GM12878 (cell line): ENCODE measurements around the gene SFT2D2. TPM values are rescaled to one million over a fixed set of nuclear protein-coding genes. Genes with fewer than 3 reads are reported as not detected.

Experiments
- CBX3 ChIP-seq: fragments of 200-600 bp; sonication (generic); IDR thresholded peaks from 2 replicates; pipeline ENCODE4 v1.6.1; 2016; ENCODE audit warnings: low read depth, borderline replicate concordance
- CHD1 ChIP-seq: IDR thresholded peaks from 2 replicates; pipeline ENCODE4 v1.6.1; 2012; ENCODE audit warnings: low read depth, low read length, improper control_type of control experiment
- CREB1 ChIP-seq: IDR thresholded peaks from 2 replicates; pipeline ENCODE4 v1.6.1; 2012; ENCODE audit warnings: low read depth, mild to moderate bottlenecking, inconsistent platforms
- ETV6 ChIP-seq, 2 experiments: fragments of 450-650 bp in 1 of 2; IDR thresholded peaks in 1 of 2; conservative IDR thresholded peaks in 1 of 2; 2 replicates each; pipeline ENCODE4 v1.6.1; 2014; ENCODE audit warnings: antibody characterized with exemption in 1 of 2, borderline replicate concordance in 1 of 2, low read depth in 1 of 2, mild to moderate bottlenecking in 1 of 2, moderate library complexity in 1 of 2
- GATAD2B ChIP-seq: fragments of 450-650 bp; conservative IDR thresholded peaks from 2 replicates; pipeline ENCODE4 v1.6.1; 2017; ENCODE audit warnings: low read depth, mild to moderate bottlenecking, moderate library complexity
- HDAC6 ChIP-seq: fragments of 200-600 bp; sonication (generic); IDR thresholded peaks from one replicate; pipeline ENCODE4 v1.8.0; 2017; ENCODE audit warnings: antibody characterized with exemption; ENCODE audit not compliant: unreplicated experiment
- MAX ChIP-seq: IDR thresholded peaks from 2 replicates; pipeline ENCODE4 v1.6.1; 2012; ENCODE audit warnings: low read depth, low read length, improper control_type of control experiment
- MTA2 ChIP-seq: fragments of 450-650 bp; IDR thresholded peaks from 2 replicates; pipeline ENCODE4 v1.6.1; 2016; ENCODE audit warnings: low read depth, mild to moderate bottlenecking, moderate library complexity
- NKRF ChIP-seq: fragments of 450-650 bp; conservative IDR thresholded peaks from 2 replicates; pipeline ENCODE4 v1.6.1; 2017; ENCODE audit warnings: mild to moderate bottlenecking, moderate library complexity
- POLR2AphosphoS5 ChIP-seq: IDR thresholded peaks from 2 replicates; pipeline ENCODE4 v1.6.1; 2011; ENCODE audit warnings: mild to moderate bottlenecking, low read length, inconsistent platforms
- SIN3A ChIP-seq: IDR thresholded peaks from 2 replicates; pipeline ENCODE4 v1.6.1; 2012; ENCODE audit warnings: low read depth, low read length, improper control_type of control experiment
- TBL1XR1 ChIP-seq: IDR thresholded peaks from 2 replicates; pipeline ENCODE4 v1.6.1; 2012; ENCODE audit warnings: low read depth, low read length, improper control_type of control experiment
- TCF7 ChIP-seq: IDR thresholded peaks from 2 replicates; pipeline ENCODE4 v1.6.1; 2014; ENCODE audit warnings: antibody characterized with exemption, borderline replicate concordance
- YY1 ChIP-seq: IDR thresholded peaks from 2 replicates; pipeline ENCODE4 v1.6.1; 2011; ENCODE audit warnings: low read depth, mild to moderate bottlenecking, low read length
- ZBTB11 ChIP-seq: fragments of 450-650 bp; formaldehyde crosslinking; IDR thresholded peaks from 2 replicates; pipeline ENCODE4 v1.5.0; 2022; ENCODE audit warnings: mild to moderate bottlenecking, missing genetic modification characterization
- ZNF274 ChIP-seq: IDR thresholded peaks from one replicate; pipeline ENCODE4 v1.8.0; 2011; ENCODE audit not compliant: insufficient read length, insufficient read depth
- polyA plus RNA-seq, 11 experiments: library from polyadenylated mRNA; depleted of rRNA in 4 of 11; unstranded in 6 of 11; stranded (reverse) in 5 of 11; fragments of >200 nt; fragmentation: Nextera tagmentation in 4 of 11; fragmentation: Illumina TruSeq in 1 of 11; extraction: Ambion mirVana in 4 of 11; extraction: Trizol in 1 of 11; gene quantifications; 1 replicate in 1 of 11; 2 replicates in 10 of 11; pipeline versions ENCODE4 v1.2.1 to v1.2.3, GENCODE V29; 2011 to 2016; ENCODE audit warnings: inconsistent platforms in 2 of 11, missing spikeins in 2 of 11, low read depth in 1 of 11
- total RNA-seq, 4 experiments: library from RNA; depleted of rRNA in 3 of 4; stranded (reverse); fragments of >200 nt in 3 of 4; fragmentation: Illumina TruSeq in 1 of 4; extraction: Trizol in 1 of 4; gene quantifications; 2 replicates each; pipeline versions ENCODE4 v1.2.1 to v1.2.3, GENCODE V29; 2013 to 2021
- TF ChIP-seq, protein P1 (sequence below): IDR thresholded peaks from 2 replicates; pipeline ENCODE4 v1.6.1; 2012; ENCODE audit warnings: low read depth, low read length, improper control_type of control experiment
- TF ChIP-seq, protein P2 (sequence below): fragments of 450-650 bp; IDR thresholded peaks from 2 replicates; pipeline ENCODE4 v1.6.1; 2017; ENCODE audit warnings: borderline replicate concordance

Gene SFT2D2
- total and polyA plus RNA-seq, 10 of the 15 experiments (the other 5 are each of a cell fraction or from before 2014, with no cell fraction given): 5.6 to 49.6 (median 24.9) TPM

GRCh38 chr1:168178638-168179437 lies 47.0 kb upstream of the SFT2D2 start, which contains the start of gene TIPRL (continued):
- TF ChIP-seq NKRF (peak; percentile 80), ETV6 (conservative IDR thresholded peaks at IDR 0.05 in 1 of 2, IDR thresholded peaks at IDR 0.05 in 1 of 2; ENCODE audit: borderline replicate concordance in 1 of 2, low read depth in 1 of 2) (peak in 1 of 2 experiments; percentile 66; a peak in 2 of 4 replicates), HDAC6 (peak; percentile 7), TBL1XR1 (peak; percentile 24; the same call in 1 of the 2 replicates), ZBTB11 (CRISPR knock-in tag) (0 out of 2 replicates have a peak, but pooled peaks have one; percentile 50), YY1 (peak; percentile 54; the same call in 1 of the 2 replicates), MAX (0 out of 2 replicates have a peak, but pooled peaks have one; percentile 22), CHD1 (no peak), SIN3A (no peak; the same call in 1 of the 2 replicates), POLR2AphosphoS5 (peak; percentile 76; the same call in 1 of the 2 replicates), MTA2 (peak; percentile 85), TCF7 (no peak), CREB1 (peak; percentile 78), CBX3 (no peak), ZNF274 (no peak), GATAD2B (peak; percentile 71)
- TF ChIP-seq, protein P1, sequence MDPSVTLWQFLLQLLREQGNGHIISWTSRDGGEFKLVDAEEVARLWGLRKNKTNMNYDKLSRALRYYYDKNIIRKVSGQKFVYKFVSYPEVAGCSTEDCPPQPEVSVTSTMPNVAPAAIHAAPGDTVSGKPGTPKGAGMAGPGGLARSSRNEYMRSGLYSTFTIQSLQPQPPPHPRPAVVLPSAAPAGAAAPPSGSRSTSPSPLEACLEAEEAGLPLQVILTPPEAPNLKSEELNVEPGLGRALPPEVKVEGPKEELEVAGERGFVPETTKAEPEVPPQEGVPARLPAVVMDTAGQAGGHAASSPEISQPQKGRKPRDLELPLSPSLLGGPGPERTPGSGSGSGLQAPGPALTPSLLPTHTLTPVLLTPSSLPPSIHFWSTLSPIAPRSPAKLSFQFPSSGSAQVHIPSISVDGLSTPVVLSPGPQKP: peak; percentile 69
- TF ChIP-seq, protein P2, sequence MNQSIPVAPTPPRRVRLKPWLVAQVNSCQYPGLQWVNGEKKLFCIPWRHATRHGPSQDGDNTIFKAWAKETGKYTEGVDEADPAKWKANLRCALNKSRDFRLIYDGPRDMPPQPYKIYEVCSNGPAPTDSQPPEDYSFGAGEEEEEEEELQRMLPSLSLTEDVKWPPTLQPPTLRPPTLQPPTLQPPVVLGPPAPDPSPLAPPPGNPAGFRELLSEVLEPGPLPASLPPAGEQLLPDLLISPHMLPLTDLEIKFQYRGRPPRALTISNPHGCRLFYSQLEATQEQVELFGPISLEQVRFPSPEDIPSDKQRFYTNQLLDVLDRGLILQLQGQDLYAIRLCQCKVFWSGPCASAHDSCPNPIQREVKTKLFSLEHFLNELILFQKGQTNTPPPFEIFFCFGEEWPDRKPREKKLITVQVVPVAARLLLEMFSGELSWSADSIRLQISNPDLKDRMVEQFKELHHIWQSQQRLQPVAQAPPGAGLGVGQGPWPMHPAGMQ: no peak
